ENCODE data around the gene WDR18. TPM values are rescaled to one million over a fixed set of nuclear protein-coding genes. Genes with fewer than 3 reads are reported as not detected.

Gene WDR18
- total RNA-seq, 1 experiment from 2014 or later: 124 TPM

- Histone ChIP-seq H3K9me2 (ENCODE audit: insufficient read depth) (no peaks in the 10 kb centered on the region), H3K27me3 (ENCODE audit: insufficient read depth, low read length) (no peaks in the 10 kb centered on the region), H4K20me1 (ENCODE audit: insufficient read depth) (no peaks in the 10 kb centered on the region), H3K36me3 (ENCODE audit: control insufficient read depth in 1 of 2, insufficient read depth in 2 of 2, low read length in 2 of 2) (peaks cover 0 to 4% of the 10 kb centered on the region in 2 experiments; a peak in 1 of 4 replicates), H3K4me1 (ENCODE audit: control insufficient read depth in 1 of 2, insufficient read depth in 2 of 2, low read length in 2 of 2) (peaks cover 52 to 82% of the 10 kb centered on the region in 2 experiments), H3K9me3 (ENCODE audit: control insufficient read depth in 1 of 2, insufficient read depth in 1 of 2, low read depth in 1 of 2, low read length in 2 of 2) (no peaks in the 10 kb centered on the region), H3K4me3 (replicated peaks in 1 of 2; ENCODE audit: low read depth in 1 of 2, low read length in 2 of 2) (peak overlapping the region in 1 of 2 experiments; percentile 3; a peak in 1 of 4 replicates), H3K27ac (ENCODE audit: low read depth, low read length) (no peak overlapping the region), H3K9ac (ENCODE audit: low read length) (peak overlapping the region; percentile 9; the same call in 1 of the 2 replicates), H3K4me2 (ENCODE audit: low read length) (peak overlapping the region; percentile 50), H2AFZ (ENCODE audit: low read depth, low read length, poor library complexity, severe bottlenecking) (no peak overlapping the region), H3K79me2 (ENCODE audit: insufficient read depth, low read length) (peaks cover 6% of the 10 kb centered on the region; the same call in 1 of the 2 replicates)
- TF ChIP-seq YY1 (IDR thresholded peaks at IDR 0.05; ENCODE audit: extremely low read depth, insufficient replicate concordance, low read depth, low read length) (peak; percentile 43), SP1 (IDR thresholded peaks at IDR 0.05; ENCODE audit: low read depth) (no peak; the same call in 1 of the 2 replicates), SIN3A (IDR thresholded peaks at IDR 0.05; ENCODE audit: low read depth) (no peak)
- ATAC-seq: peak; percentile 63
- RAD21 ChIA-PET (ENCODE audit: low non-redundant PET in 1 of 2, low total read pairs in 2 of 2, uncharacterized antibody in 2 of 2, unreplicated experiment in 2 of 2): no interaction called here
- POLR2A ChIA-PET: interaction anchor here (1.3 kb wide), 1 partner anchor 25 kb away, joined by 3 read pairs; the partner anchor contains the start of gene WDR18
- CTCF ChIA-PET: interaction anchor here (0.9 kb wide), 1 partner anchor 12 kb away, joined by 3 read pairs; no protein-coding TSS in a partner anchor
- intact Hi-C loops (cut with micrococcal nuclease): no loop called here
- peak; percentile 41 for DNase-seq (ENCODE audit: low read depth, low spot score)
- no TSS peak for BruUV-seq (replicated peaks)
These were observed 24.9 kb upstream of the WDR18 start for GRCh38 chr19:958967-959855.

- Histone ChIP-seq H3K4me3 (replicated peaks in 1 of 2; ENCODE audit: low read depth in 1 of 2, low read length in 2 of 2) (no peak overlapping the region), H3K27ac (ENCODE audit: low read depth, low read length) (no peak overlapping the region), H3K79me2 (ENCODE audit: insufficient read depth, low read length) (peaks cover 4% of the 10 kb centered on the region; the same call in 1 of the 2 replicates), H3K4me2 (ENCODE audit: low read length) (peak overlapping the region; percentile 50; the same call in 1 of the 2 replicates), H2AFZ (ENCODE audit: low read depth, low read length, poor library complexity, severe bottlenecking) (no peak overlapping the region), H3K4me1 (ENCODE audit: control insufficient read depth in 1 of 2, insufficient read depth in 2 of 2, low read length in 2 of 2) (peaks cover 48 to 74% of the 10 kb centered on the region in 2 experiments), H3K9me3 (ENCODE audit: control insufficient read depth in 1 of 2, insufficient read depth in 1 of 2, low read depth in 1 of 2, low read length in 2 of 2) (no peaks in the 10 kb centered on the region), H4K20me1 (ENCODE audit: insufficient read depth) (no peaks in the 10 kb centered on the region), H3K36me3 (ENCODE audit: control insufficient read depth in 1 of 2, insufficient read depth in 2 of 2, low read length in 2 of 2) (peaks cover 0 to 12% of the 10 kb centered on the region in 2 experiments; a peak in 2 of 4 replicates), H3K9me2 (ENCODE audit: insufficient read depth) (no peaks in the 10 kb centered on the region), H3K27me3 (ENCODE audit: insufficient read depth, low read length) (no peaks in the 10 kb centered on the region), H3K9ac (ENCODE audit: low read length) (no peak overlapping the region)
- DNase-seq (ENCODE audit: low read depth, low spot score) (no peak), ATAC-seq (0 out of 2 replicates have a peak, but pooled peaks have one; percentile 15)
- TF ChIP-seq, protein P1, sequence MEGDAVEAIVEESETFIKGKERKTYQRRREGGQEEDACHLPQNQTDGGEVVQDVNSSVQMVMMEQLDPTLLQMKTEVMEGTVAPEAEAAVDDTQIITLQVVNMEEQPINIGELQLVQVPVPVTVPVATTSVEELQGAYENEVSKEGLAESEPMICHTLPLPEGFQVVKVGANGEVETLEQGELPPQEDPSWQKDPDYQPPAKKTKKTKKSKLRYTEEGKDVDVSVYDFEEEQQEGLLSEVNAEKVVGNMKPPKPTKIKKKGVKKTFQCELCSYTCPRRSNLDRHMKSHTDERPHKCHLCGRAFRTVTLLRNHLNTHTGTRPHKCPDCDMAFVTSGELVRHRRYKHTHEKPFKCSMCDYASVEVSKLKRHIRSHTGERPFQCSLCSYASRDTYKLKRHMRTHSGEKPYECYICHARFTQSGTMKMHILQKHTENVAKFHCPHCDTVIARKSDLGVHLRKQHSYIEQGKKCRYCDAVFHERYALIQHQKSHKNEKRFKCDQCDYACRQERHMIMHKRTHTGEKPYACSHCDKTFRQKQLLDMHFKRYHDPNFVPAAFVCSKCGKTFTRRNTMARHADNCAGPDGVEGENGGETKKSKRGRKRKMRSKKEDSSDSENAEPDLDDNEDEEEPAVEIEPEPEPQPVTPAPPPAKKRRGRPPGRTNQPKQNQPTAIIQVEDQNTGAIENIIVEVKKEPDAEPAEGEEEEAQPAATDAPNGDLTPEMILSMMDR (IDR thresholded peaks at IDR 0.05 in 2 of 3, conservative IDR thresholded peaks at IDR 0.05 in 1 of 3; ENCODE audit: borderline replicate concordance in 1 of 3, insufficient read depth in 1 of 3, low read depth in 2 of 3, low read length in 2 of 3): no peak; a peak in 1 of 6 replicates
- TF ChIP-seq, protein P2, sequence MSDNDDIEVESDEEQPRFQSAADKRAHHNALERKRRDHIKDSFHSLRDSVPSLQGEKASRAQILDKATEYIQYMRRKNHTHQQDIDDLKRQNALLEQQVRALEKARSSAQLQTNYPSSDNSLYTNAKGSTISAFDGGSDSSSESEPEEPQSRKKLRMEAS (IDR thresholded peaks at IDR 0.05): no peak
- no peak for TF ChIP-seq CEBPB (IDR thresholded peaks at IDR 0.05; ENCODE audit: low read depth)
- no peak for TF ChIP-seq SIN3A (IDR thresholded peaks at IDR 0.05; ENCODE audit: low read depth)
- no peak for TF ChIP-seq JUND (IDR thresholded peaks at IDR 0.05)
- no peak for TF ChIP-seq ZFX (IDR thresholded peaks at IDR 0.05)
- ChIA-PET POLR2A (interaction anchor here (1.3 kb wide), 1 partner anchor 24 kb away, joined by 3 read pairs; the partner anchor contains the start of gene WDR18), CTCF (interaction anchor here (0.9 kb wide), 1 partner anchor 11 kb away, joined by 3 read pairs; no protein-coding TSS in a partner anchor), RAD21 (ENCODE audit: low non-redundant PET in 1 of 2, low total read pairs in 2 of 2, uncharacterized antibody in 2 of 2, unreplicated experiment in 2 of 2) (no interaction called here)
- BruUV-seq (replicated peaks): no TSS peak
- intact Hi-C loops (cut with micrococcal nuclease): no loop called here
These were observed 24.1 kb upstream of the WDR18 start for GRCh38 chr19:960020-960419.

Data from HCT116 (cell line).